ENCODE measurements around the gene NUMA1. TPM values are rescaled to one million over a fixed set of nuclear protein-coding genes. Genes with fewer than 3 reads are reported as not detected.

NUMA1 gene
- total RNA-seq, 2 experiments from 2014 or later = 148 to 159 TPM

DNA sequence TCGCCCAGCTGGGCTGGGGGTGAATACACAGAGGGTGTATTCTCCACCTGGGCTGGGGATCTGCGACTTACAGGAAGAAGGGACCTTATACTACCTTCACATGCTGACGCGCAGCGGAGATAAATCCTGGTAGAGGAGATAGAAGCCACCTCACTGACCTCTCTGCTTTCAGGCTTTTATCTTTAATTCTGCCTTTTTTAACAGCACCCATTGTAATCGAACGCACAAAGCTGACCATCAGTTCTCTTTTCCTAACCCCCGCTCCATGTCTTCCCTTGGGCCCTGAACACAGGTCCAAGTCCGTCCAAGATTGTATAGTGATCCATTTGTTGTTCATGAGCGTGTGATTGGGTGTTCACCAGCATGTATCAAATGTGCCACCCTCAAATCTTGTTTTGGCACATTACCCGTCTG lies 23.4 kb upstream of the NUMA1 start:
- POLR2A ChIA-PET = interaction anchor here (0.6 kb wide), 1 partner anchor 48 kb away, joined by 3 read pairs; no protein-coding TSS in a partner anchor
- Histone ChIP-seq H3K4me3 (ENCODE audit: low read depth, low read length, poor library complexity, severe bottlenecking) (peak overlapping the region; percentile 56), H3K9me2 (ENCODE audit: insufficient read depth, low read length) (no peaks in the 10 kb centered on the region), H3K4me2 (ENCODE audit: low read length) (peak overlapping the region; percentile 70), H4K20me1 (ENCODE audit: insufficient read depth, low read length) (no peaks in the 10 kb centered on the region), H3K4me1 (ENCODE audit: insufficient read depth, low read length, poor library complexity, severe bottlenecking) (peaks cover 25% of the 10 kb centered on the region), H3K27ac (ENCODE audit: low read depth, low read length, poor library complexity, severe bottlenecking) (peak overlapping the region; percentile 38), H2AFZ (ENCODE audit: low read length) (peak overlapping the region; percentile 74; the same call in 1 of the 2 replicates), H3K9me3 (ENCODE audit: low read length) (no peaks in the 10 kb centered on the region), H3K79me2 (ENCODE audit: insufficient read depth, low read depth, low read length) (peaks cover 27% of the 10 kb centered on the region), H3K36me3 (ENCODE audit: insufficient read depth, low read length) (peaks cover 26% of the 10 kb centered on the region)
- CTCF ChIA-PET (ENCODE audit: unreplicated experiment) = no interaction called here
- DNase-seq (ENCODE audit: low spot score) = no peak
- intact Hi-C loops (cut with micrococcal nuclease; ENCODE audit: unreplicated experiment) = loop anchor here (1.0 kb wide), 2 partner anchors 9 to 23 kb away; partner anchors contain the start of genes ANAPC15, LRRC51 and NUMA1
- no peak for TF ChIP-seq EZH2phosphoT487 (IDR thresholded peaks at IDR 0.05; ENCODE audit: borderline replicate concordance, low read depth, low read length)
- TF ChIP-seq, protein P1, sequence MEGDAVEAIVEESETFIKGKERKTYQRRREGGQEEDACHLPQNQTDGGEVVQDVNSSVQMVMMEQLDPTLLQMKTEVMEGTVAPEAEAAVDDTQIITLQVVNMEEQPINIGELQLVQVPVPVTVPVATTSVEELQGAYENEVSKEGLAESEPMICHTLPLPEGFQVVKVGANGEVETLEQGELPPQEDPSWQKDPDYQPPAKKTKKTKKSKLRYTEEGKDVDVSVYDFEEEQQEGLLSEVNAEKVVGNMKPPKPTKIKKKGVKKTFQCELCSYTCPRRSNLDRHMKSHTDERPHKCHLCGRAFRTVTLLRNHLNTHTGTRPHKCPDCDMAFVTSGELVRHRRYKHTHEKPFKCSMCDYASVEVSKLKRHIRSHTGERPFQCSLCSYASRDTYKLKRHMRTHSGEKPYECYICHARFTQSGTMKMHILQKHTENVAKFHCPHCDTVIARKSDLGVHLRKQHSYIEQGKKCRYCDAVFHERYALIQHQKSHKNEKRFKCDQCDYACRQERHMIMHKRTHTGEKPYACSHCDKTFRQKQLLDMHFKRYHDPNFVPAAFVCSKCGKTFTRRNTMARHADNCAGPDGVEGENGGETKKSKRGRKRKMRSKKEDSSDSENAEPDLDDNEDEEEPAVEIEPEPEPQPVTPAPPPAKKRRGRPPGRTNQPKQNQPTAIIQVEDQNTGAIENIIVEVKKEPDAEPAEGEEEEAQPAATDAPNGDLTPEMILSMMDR (conservative IDR thresholded peaks at IDR 0.05; ENCODE audit: low read length) = 0 out of 2 replicates have a peak, but pooled peaks have one; percentile 17
- TSS peak; percentile 87 for BruUV-seq (replicated peaks)

- intact Hi-C loops (cut with micrococcal nuclease; ENCODE audit: unreplicated experiment) = loop anchor here (1.0 kb wide), 2 partner anchors 9 to 23 kb away; partner anchors contain the start of genes ANAPC15, LRRC51 and NUMA1
- Histone ChIP-seq H3K9me3 (ENCODE audit: low read length) (no peaks in the 10 kb centered on the region), H3K79me2 (ENCODE audit: insufficient read depth, low read depth, low read length) (peaks cover 27% of the 10 kb centered on the region), H4K20me1 (ENCODE audit: insufficient read depth, low read length) (no peaks in the 10 kb centered on the region), H3K27ac (ENCODE audit: low read depth, low read length, poor library complexity, severe bottlenecking) (peak within 1 kb of the TSS; percentile 71), H3K4me1 (ENCODE audit: insufficient read depth, low read length, poor library complexity, severe bottlenecking) (peaks cover 25% of the 10 kb centered on the region), H3K4me2 (ENCODE audit: low read length) (peak within 1 kb of the TSS; percentile 80), H3K4me3 (ENCODE audit: low read depth, low read length, poor library complexity, severe bottlenecking) (peak within 1 kb of the TSS; percentile 76), H3K9me2 (ENCODE audit: insufficient read depth, low read length) (no peaks in the 10 kb centered on the region), H2AFZ (ENCODE audit: low read length) (peak within 1 kb of the TSS; percentile 74; the same call in 1 of the 2 replicates), H3K36me3 (ENCODE audit: insufficient read depth, low read length) (peaks cover 33% of the 10 kb centered on the region)
- POLR2A ChIA-PET = interaction anchor here (0.7 to 1.3 kb wide), 3 partner anchors 22 to 64 kb away, joined by 3 to 4 read pairs (median 3); no protein-coding TSS in a partner anchor
- BruUV-seq (replicated peaks) = no TSS peak
- TF ChIP-seq EZH2phosphoT487 (IDR thresholded peaks at IDR 0.05; ENCODE audit: borderline replicate concordance, low read depth, low read length) = no peak
- TF ChIP-seq, protein P1 (conservative IDR thresholded peaks at IDR 0.05; ENCODE audit: low read length) = peak; percentile 40
- CTCF ChIA-PET (ENCODE audit: unreplicated experiment) = interaction anchor here (2.8 kb wide), 1 partner anchor 12 kb away, joined by 8 read pairs; no protein-coding TSS in a partner anchor
- peak; percentile 99 for DNase-seq (ENCODE audit: low spot score)
These were observed 22.8 kb upstream of the NUMA1 start, which contains the start of gene LAMTOR1 for GRCh38 chr11:72102946-72103753. Gene LAMTOR1, minus strand, starts transcription at chr11:72103297. Its CDS starts 73 bp downstream, at chr11:72103224.

All from OCI-LY7 (cell line).